ENCODE data around the gene CDK2.
"Not testable (repeated sequence)": the region's sequence is repeated elsewhere in the genome, so short reads cannot be mapped to it uniquely, and the experiment has no call there.

CDK2 gene

GRCh38 chr12:55982319-55982936, 15.8 kb downstream of the CDK2 start:
- peak; percentile 82 for DNase-seq (ENCODE audit: low read depth)

GRCh38 chr12:55983232-55983842, 16.7 kb downstream of the CDK2 start:
- TF ChIP-seq CTCF (IDR thresholded peaks at IDR 0.05; ENCODE audit: low read length, missing control alignments): no peak
- no peak overlapping the region for H3K4me3 ChIP-seq (replicated peaks; ENCODE audit: low read depth, low read length)
- no peak for DNase-seq (ENCODE audit: low read depth)

More at GRCh38 chr12:55982319-55982936, 15.8 kb downstream of the CDK2 start:
- H3K4me3 ChIP-seq (replicated peaks; ENCODE audit: low read depth, low read length): no peak overlapping the region
- no peak for TF ChIP-seq CTCF (IDR thresholded peaks at IDR 0.05; ENCODE audit: low read length, missing control alignments)

GRCh38 chr12:55984861-55985260, 18.2 kb downstream of the CDK2 start:
- no peak for TF ChIP-seq CTCF (IDR thresholded peaks at IDR 0.05; ENCODE audit: low read length, missing control alignments)
- no peak overlapping the region for H3K4me3 ChIP-seq (replicated peaks; ENCODE audit: low read depth, low read length)
- DNase-seq (ENCODE audit: low read depth): no peak

GRCh38 chr12:55985341-55985740, 18.7 kb downstream of the CDK2 start:
- no peak for TF ChIP-seq CTCF (IDR thresholded peaks at IDR 0.05; ENCODE audit: low read length, missing control alignments)
- DNase-seq (ENCODE audit: low read depth): no peak

GRCh38 chr12:55985976-55986375, 19.3 kb downstream of the CDK2 start:
- not testable (repeated sequence) for H3K4me3 ChIP-seq (replicated peaks; ENCODE audit: low read depth, low read length); DNase-seq (ENCODE audit: low read depth)

More at GRCh38 chr12:55985341-55985740, 18.7 kb downstream of the CDK2 start:
- no peak overlapping the region for H3K4me3 ChIP-seq (replicated peaks; ENCODE audit: low read depth, low read length)

DNA sequence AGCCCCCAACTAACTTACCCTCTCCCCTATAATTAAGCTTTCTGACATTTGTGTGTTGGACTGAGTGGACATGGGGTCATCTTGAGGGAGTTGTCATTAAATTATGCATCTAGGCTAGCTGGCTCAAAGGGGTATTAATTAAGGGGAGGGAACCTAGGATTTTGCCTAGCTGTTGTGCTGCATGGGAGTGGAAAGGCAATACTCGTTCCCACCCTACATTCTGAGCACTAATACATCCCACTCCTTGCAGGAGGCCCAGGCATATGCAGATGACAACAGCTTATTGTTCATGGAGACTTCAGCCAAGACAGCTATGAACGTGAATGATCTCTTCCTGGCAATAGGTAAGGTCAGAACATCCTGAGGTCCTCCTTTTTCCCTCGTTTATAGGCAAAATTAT, 24.5 kb downstream of the CDK2 start:
- TF ChIP-seq CTCF (IDR thresholded peaks at IDR 0.05; ENCODE audit: low read length, missing control alignments): no peak
- no peak overlapping the region for H3K4me3 ChIP-seq (replicated peaks; ENCODE audit: low read depth, low read length)
- no peak for DNase-seq (ENCODE audit: low read depth)

DNA sequence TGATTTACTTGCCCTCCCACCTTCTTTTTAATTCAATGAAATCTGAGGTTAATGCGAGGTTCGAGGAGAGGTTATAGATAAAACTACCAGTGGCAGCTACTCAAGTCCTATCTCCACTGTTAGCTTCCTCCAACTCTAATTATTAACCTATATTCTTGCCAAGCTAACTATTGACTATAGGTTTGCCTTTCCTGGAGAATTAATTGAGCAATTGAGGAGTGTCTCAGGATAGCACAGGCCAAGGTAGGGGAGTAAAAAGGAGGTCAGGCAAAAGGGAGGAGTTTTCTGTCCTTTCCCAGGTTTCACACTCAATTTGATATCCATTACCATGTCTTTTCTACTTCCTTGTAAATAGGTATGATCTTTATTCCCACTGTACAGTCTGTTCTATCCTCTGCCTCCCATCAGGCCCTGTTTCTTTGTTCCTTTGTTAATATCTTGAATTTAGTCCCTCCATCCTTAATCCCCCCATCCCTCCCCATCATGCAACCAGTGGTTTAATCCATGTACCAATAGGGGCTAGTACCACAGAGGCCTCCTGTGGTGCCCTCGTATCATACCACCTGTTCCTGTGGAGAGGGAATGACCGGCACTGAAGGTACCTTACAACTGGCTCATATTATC, 26.7 kb downstream of the CDK2 start:
- H3K4me3 ChIP-seq (replicated peaks; ENCODE audit: low read depth, low read length): no peak overlapping the region
- TF ChIP-seq CTCF (IDR thresholded peaks at IDR 0.05; ENCODE audit: low read length, missing control alignments): no peak
- no peak for DNase-seq (ENCODE audit: low read depth)
